Activated CD8-positive, alpha-beta T cell treated with anti-CD3 and anti-CD28 coated beads, Interleukin-2, amount 10 ng/mL, durations not matched to agents 7 days and 5 days (primary cell): ENCODE data around the gene ZFP57. TPM values are rescaled to one million over a fixed set of nuclear protein-coding genes. Genes with fewer than 3 reads are reported as not detected.
"Not testable (repeated sequence)": the region's sequence is repeated elsewhere in the genome, so short reads cannot be mapped to it uniquely, and the experiment has no call there.

Experiments used
- ATAC-seq: fragments of 150-1000 bp; cut with Tn5 transposase; one replicate; pipeline ENCODE4 v1.10.0; 2021; ENCODE audit warnings: moderate library complexity
- CTCF ChIA-PET: fragments of 350-600 bp; sonication (Branson Sonifier 250); formaldehyde crosslinking; loops from one replicate; lab custom pipeline; 2021; ENCODE audit warnings: antibody characterized with exemption; lab: Charles Lee
- POLR2A ChIA-PET: fragments of 350-600 bp; sonication (Branson Sonifier 250); formaldehyde crosslinking; loops from one replicate; lab custom pipeline; 2021; ENCODE audit warnings: antibody characterized with exemption; lab: Charles Lee
- DNase-seq: peaks from one replicate; pipeline ENCODE4 v3.0.0-alpha.2; 2020
- H3K27ac Mint-ChIP-seq: one replicate; pipeline ENCODE4 v1.8.0; 2021; ENCODE audit warnings: mild to moderate bottlenecking, mixed read lengths
- H3K27me3 Mint-ChIP-seq: one replicate; pipeline ENCODE4 v1.8.0; 2021; ENCODE audit warnings: low read depth, mixed read lengths
- H3K36me3 Mint-ChIP-seq: one replicate; pipeline ENCODE4 v1.8.0; 2021; ENCODE audit warnings: low read depth, mixed read lengths
- H3K4me1 Mint-ChIP-seq: one replicate; pipeline ENCODE4 v1.8.0; 2021; ENCODE audit warnings: low read depth, mixed read lengths
- H3K4me3 Mint-ChIP-seq: one replicate; pipeline ENCODE4 v1.8.0; 2021; ENCODE audit warnings: mild to moderate bottlenecking, mixed read lengths
- H3K9me3 Mint-ChIP-seq: one replicate; pipeline ENCODE4 v1.8.0; 2022; ENCODE audit warnings: mixed read lengths; ENCODE audit not compliant: insufficient read depth
- total RNA-seq, 2 experiments: library from RNA; stranded (reverse); gene quantifications; one replicate each; pipeline ENCODE4 v1.2.3, GENCODE V29; 2021

Gene ZFP57
- total RNA-seq, 2 experiments from 2014 or later: not detected

DNA sequence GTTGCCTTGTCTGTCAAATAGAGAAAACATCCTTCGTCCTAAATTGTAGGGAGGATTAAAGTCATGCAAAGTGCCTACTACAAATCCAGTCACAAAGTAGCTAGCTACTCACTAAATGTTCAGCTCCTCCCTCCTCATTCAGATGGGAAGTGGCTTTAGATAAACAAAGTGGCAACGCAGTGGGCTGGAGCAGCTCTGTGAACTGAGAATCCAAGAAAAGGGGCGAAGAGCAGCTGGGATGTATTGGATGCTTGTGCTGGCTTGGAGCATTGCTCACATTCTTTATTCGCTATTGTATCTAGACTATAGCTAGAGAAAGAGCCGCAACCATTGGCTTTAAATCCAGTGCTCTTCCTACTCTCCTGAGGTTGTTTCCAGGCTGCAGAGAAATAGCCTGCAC lies 13.8 kb downstream of the ZFP57 start:
- DNase-seq: no peak
- H3K27me3 Mint-ChIP-seq: peaks cover 23% of the 10 kb centered on the region
- ChIA-PET CTCF (interaction anchor here (0.9 to 4.6 kb wide), 4 partner anchors 17 to 86 kb away, joined by 3 to 115 read pairs (median 3); no protein-coding TSS in a partner anchor), POLR2A (no interaction called here)
- no peaks in the 10 kb centered on the region for H3K9me3 Mint-ChIP-seq
- ATAC-seq: no peak
- H3K27ac Mint-ChIP-seq: no peak overlapping the region
- no peak overlapping the region for H3K4me3 Mint-ChIP-seq
- no peaks in the 10 kb centered on the region for H3K36me3 Mint-ChIP-seq
- no peaks in the 10 kb centered on the region for H3K4me1 Mint-ChIP-seq

DNA sequence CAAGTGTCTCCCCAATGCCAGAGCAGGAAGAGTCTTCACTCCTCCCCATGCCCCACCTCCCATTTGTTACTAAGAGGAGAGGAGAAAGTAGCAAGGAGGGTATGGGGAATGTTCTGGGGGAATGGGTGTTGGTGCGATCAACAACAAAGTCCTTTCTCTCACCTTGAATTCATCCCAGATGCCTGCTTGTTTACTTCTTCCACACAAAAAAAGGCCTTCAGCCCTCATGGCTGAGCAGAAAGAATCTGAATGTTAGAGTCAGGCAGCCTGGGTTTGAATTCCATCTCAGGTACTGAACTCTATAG lies 14.2 kb downstream of the ZFP57 start:
- Mint-ChIP-seq H3K36me3 (no peaks in the 10 kb centered on the region), H3K27me3 (peaks cover 23% of the 10 kb centered on the region), H3K9me3 (no peaks in the 10 kb centered on the region), H3K4me1 (no peaks in the 10 kb centered on the region), H3K4me3 (no peak overlapping the region), H3K27ac (no peak overlapping the region)
- POLR2A ChIA-PET: no interaction called here
- CTCF ChIA-PET: interaction anchor here (0.9 to 4.6 kb wide), 4 partner anchors 16 to 86 kb away, joined by 3 to 115 read pairs (median 3); no protein-coding TSS in a partner anchor
- no peak for DNase-seq
- ATAC-seq: no peak

DNA sequence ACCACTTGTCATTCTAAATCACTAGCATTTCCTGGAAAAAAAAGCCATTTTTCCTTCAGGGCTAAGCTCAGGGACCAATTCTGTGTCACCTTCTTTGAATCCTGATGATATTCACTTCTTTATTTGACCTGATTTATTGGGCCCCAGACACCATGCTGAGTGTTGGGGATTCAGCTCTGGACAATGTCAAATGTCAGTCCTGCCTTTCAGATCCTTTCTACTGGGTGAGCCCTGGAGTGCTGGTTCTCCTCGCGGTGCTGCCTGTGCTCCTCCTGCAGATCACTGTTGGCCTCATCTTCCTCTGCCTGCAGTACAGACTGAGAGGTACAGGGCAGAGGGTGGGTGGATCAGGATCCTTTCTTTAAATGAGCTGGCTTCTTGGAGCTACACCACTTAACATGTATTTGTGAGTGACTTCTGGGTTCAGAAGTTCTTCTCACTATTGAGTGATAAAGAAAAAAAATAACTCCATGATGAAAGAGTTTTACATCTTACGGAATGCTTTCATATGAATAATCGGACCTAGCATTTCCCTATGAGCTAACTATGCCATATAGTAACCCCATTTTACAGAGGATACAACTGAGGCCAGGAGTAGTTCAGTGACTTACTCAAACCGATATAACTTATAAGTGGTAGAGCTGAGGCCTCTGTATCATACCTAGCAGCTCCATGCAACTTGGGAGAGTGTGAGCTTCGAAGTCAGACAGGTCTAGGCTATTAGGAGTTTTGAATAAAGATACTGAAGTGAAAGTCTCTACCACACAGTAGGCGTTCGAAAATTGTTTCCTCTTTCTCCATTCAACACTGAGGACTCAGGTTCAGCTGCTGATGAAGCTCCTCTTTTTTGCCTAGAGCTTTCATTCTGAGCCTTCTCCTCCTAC lies 14.8 kb downstream of the ZFP57 start:
- Mint-ChIP-seq H3K36me3 (no peaks in the 10 kb centered on the region), H3K27ac (no peak overlapping the region), H3K4me3 (no peak overlapping the region), H3K27me3 (peaks cover 22% of the 10 kb centered on the region), H3K9me3 (no peaks in the 10 kb centered on the region), H3K4me1 (no peaks in the 10 kb centered on the region)
- ATAC-seq (no peak), DNase-seq (no peak)
- POLR2A ChIA-PET: no interaction called here
- CTCF ChIA-PET: interaction anchor here (0.9 to 4.6 kb wide), 4 partner anchors 16 to 87 kb away, joined by 3 to 115 read pairs (median 3); no protein-coding TSS in a partner anchor

DNA sequence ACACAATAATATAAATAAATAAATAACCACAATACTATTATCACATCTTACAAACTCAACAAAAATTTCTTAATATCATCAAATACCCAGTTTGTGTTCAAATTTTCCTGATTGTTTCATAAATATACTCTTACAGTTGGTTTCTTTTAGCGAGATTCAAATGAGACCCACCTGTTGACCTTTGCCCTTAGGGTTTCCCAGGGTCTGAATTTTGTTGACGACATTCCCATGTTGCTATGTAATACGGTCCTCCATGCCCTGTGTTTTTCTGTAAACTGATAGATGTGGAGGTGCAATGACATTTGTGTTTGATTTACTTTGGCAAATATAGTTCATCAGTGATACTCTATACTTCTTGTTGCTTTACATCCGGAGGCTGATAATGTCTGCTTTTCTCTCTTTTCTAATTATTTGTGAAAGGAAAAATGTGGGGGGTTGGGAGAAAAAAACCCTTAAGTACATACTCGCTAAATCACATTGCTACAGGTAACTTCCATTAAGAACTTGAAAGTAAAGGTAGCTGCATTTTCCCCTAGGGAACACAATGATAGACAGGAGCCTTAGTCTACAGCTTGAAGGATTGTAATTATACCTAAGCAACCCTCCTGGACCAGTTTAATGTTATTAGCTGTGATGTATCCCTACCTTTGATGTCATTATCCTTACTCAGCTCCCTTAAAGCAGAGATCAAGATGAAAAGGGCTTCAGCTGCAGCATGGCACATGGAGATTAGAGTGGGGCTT lies 17.5 kb downstream of the ZFP57 start:
- no peaks in the 10 kb centered on the region for H3K9me3 Mint-ChIP-seq
- no peak overlapping the region for H3K4me3 Mint-ChIP-seq
- DNase-seq: no peak

DNA sequence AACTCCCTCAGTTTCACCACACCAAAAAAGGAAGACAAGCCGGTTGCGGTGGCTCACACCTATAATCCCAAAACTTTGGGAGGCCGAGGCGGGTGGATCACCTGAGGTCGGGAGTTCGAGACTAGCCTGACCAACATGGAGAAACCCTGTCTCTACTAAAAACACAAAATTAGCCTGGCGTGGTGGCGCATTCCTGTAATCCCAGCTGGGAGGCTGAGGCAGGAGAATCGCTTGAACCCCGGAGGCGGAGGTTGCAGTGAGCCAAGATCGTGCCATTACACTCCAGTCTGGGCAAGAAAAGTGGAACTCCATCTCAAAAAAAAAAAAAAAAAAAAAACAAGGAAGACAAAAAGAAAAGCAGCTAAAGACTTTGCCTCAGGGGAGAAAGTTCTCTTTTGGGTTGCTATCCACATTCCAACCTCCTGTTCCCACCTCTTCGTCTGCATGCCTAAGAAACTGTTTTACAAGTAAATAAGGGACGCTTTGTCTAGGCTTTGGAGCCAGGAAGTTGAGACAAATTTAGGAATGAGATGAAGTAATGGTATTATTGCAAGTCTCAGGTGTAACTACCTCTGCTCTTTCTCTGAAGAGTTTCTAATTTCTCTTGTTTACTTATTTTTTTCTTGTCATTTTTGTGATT lies 19.3 kb downstream of the ZFP57 start:
- ATAC-seq, H3K27ac Mint-ChIP-seq, H3K9me3 Mint-ChIP-seq, DNase-seq, POLR2A ChIA-PET, H3K4me1 Mint-ChIP-seq, H3K36me3 Mint-ChIP-seq, H3K4me3 Mint-ChIP-seq: not testable (repeated sequence)
- peaks cover 20% of the 10 kb centered on the region for H3K27me3 Mint-ChIP-seq
- CTCF ChIA-PET: interaction anchor here (1.2 to 1.5 kb wide), 2 partner anchors 8 to 12 kb away, joined by 6 to 7 read pairs; no protein-coding TSS in a partner anchor

More for the DNA sequence above, 17.5 kb downstream of the ZFP57 start:
- POLR2A ChIA-PET: no interaction called here
- Mint-ChIP-seq H3K27me3 (peaks cover 25% of the 10 kb centered on the region), H3K36me3 (no peaks in the 10 kb centered on the region), H3K27ac (no peak overlapping the region), H3K4me1 (no peaks in the 10 kb centered on the region)
- CTCF ChIA-PET: interaction anchor here (4.6 kb wide), 1 partner anchor 13 kb away, joined by 115 read pairs; no protein-coding TSS in a partner anchor
- no peak for ATAC-seq

DNA sequence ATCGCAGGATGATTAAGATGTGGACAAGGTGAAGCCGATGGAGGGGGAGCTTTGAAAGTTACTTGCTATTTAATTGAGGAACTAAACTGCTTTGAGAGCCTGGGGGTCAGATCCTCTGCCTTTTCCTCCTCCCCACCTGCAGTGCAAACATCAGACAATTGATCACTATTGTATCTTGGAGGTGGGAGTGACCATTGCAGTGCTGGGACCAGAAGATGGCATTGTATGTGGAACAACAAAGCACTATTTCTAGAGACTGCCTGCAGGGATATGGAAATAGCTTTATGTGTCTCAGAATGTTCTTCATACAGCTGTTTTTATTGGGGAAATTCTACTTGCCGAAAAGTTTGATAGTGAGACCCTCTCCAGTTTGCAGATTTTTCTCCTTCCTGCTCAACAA lies 19.9 kb downstream of the ZFP57 start:
- no peak overlapping the region for H3K27ac Mint-ChIP-seq
- H3K36me3 Mint-ChIP-seq: no peaks in the 10 kb centered on the region
- H3K4me3 Mint-ChIP-seq: no peak overlapping the region
- DNase-seq (no peak), ATAC-seq (no peak)
- H3K9me3 Mint-ChIP-seq: no peaks in the 10 kb centered on the region
- peaks cover 24% of the 10 kb centered on the region for H3K27me3 Mint-ChIP-seq
- no peaks in the 10 kb centered on the region for H3K4me1 Mint-ChIP-seq
- ChIA-PET CTCF (interaction anchor here (1.2 to 1.5 kb wide), 2 partner anchors 8 to 11 kb away, joined by 6 to 7 read pairs; no protein-coding TSS in a partner anchor), POLR2A (no interaction called here)

DNA sequence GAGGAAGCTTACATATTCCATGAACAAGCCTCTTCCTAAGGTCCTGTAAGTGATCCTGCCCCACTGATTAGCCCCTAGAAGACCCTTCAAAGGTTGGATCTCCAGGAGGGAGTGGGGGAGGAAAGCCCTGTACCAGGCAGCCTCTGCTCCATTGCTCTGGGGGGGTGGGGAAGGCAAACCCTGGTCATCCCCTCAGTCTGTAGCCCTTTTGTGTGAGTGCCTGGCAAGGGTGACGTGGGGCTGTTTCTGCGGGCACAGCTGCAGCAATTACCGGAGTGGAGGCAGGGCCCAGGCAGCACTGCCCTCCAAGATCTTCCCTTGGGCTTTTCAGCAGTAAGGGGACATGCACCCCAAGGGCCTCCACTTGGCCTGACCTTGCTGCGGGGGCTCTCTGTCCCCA lies 24.2 kb downstream of the ZFP57 start, which contains the start of gene MOG:
TSS of gene MOG (plus strand) at position 295 of the 400 bp plus-strand sequence. CDS start 118 bp downstream, outside the sequence.
- ChIA-PET POLR2A (interaction anchor here (0.6 kb wide), 1 partner anchor 745 kb away, joined by 3 read pairs; no protein-coding TSS in a partner anchor), CTCF (no interaction called here)
- Mint-ChIP-seq H3K36me3 (no peaks in the 10 kb centered on the region), H3K27me3 (peaks cover 25% of the 10 kb centered on the region), H3K9me3 (no peaks in the 10 kb centered on the region), H3K4me3 (no peak within 1 kb of the TSS), H3K27ac (no peak within 1 kb of the TSS), H3K4me1 (no peaks in the 10 kb centered on the region)
- ATAC-seq (no peak), DNase-seq (no peak)

DNA sequence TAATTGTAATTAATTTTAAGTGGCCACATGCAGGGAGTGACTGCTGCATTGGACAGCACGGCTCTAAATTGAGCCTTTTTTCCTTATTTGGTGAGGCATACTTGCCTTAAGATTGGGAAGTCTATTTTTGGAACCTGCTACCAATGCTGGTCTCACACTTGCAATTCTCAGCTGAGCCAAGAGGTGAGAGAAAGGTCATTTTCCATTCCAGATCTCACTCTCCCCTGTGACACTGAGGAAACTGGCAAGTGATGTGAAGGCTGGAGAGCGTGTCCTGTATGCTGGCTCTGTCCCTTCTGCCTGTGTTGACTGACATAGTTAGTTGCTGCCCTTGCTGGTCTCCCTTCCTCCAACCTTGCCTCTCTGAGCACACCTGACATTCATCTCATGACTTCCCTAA lies 24.8 kb downstream of the ZFP57 start:
- Mint-ChIP-seq H3K9me3 (no peaks in the 10 kb centered on the region), H3K27me3 (peaks cover 22% of the 10 kb centered on the region), H3K36me3 (no peaks in the 10 kb centered on the region), H3K27ac (no peak overlapping the region), H3K4me1 (peaks cover 2% of the 10 kb centered on the region), H3K4me3 (no peak overlapping the region)
- ATAC-seq: no peak
- DNase-seq: no peak
- CTCF ChIA-PET: no interaction called here
- POLR2A ChIA-PET: interaction anchor here (0.6 kb wide), 1 partner anchor 745 kb away, joined by 3 read pairs; no protein-coding TSS in a partner anchor

DNA sequence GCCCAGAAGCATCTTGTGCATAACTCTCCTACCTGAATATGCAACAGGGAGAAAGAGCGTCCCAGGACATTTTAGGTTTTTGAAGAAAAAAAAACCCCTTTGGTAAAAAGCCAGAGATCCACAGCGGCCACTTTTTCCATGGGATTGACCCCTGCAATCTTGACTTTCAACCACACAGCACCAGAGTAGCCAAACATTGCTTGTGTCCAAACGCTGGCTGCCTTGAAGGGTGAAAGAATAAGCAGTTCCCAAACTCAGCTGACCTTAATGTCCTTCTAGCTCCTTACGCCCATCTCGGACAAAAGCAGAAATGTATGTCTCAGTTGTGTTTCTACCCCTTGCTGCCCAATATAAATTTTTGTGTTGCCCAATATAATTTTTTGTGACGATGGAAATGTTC lies 25.3 kb downstream of the ZFP57 start:
- ChIA-PET CTCF (interaction anchor here (2.7 to 9.8 kb wide), 3 partner anchors 10 to 179 kb away, joined by 12 to 115 read pairs (median 22); no protein-coding TSS in a partner anchor), POLR2A (no interaction called here)
- Mint-ChIP-seq H3K27me3 (peaks cover 17% of the 10 kb centered on the region), H3K4me1 (peaks cover 2% of the 10 kb centered on the region), H3K4me3 (no peak overlapping the region), H3K27ac (no peak overlapping the region), H3K36me3 (no peaks in the 10 kb centered on the region), H3K9me3 (no peaks in the 10 kb centered on the region)
- ATAC-seq (no peak), DNase-seq (no peak)

DNA sequence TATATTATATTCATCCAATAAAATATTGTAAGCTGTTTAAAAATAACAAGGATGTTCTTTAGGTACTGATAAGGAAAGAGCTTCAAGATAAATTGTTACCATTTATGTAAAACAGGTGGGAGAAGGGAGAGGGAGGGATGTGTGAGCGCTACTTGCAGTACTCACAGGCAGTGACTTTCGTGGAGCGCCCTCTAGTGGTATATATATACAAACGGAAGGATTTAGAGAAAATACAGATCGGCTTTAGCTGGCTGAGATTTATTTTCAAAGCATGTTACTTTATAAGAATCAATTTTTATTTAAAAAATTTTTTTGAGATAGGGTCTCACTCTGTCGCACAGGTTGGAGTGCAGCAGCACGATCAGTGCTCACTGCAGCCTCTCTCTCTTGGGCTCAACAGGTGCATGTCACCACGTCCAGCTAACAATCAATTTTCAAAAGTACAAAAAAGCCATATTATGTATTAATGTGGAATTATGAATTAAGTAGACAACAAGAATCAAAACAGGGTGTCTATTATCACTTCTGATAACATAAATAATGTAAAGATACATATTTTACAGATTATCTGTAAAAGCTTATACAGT lies 27.4 kb downstream of the ZFP57 start:
- no peaks in the 10 kb centered on the region for H3K9me3 Mint-ChIP-seq
- peaks cover 14% of the 10 kb centered on the region for H3K4me1 Mint-ChIP-seq
- H3K27ac Mint-ChIP-seq: no peak overlapping the region
- H3K27me3 Mint-ChIP-seq: peaks cover 16% of the 10 kb centered on the region
- H3K4me3 Mint-ChIP-seq: no peak overlapping the region
- POLR2A ChIA-PET: no interaction called here
- CTCF ChIA-PET: interaction anchor here (0.6 to 9.8 kb wide), 56 partner anchors 8 to 606 kb away, joined by 3 to 119 read pairs (median 6); partner anchors contain the start of genes GABBR1, POLR1H and UBD
- H3K36me3 Mint-ChIP-seq: no peaks in the 10 kb centered on the region
- no peak for ATAC-seq
- DNase-seq: peak; percentile 65

DNA sequence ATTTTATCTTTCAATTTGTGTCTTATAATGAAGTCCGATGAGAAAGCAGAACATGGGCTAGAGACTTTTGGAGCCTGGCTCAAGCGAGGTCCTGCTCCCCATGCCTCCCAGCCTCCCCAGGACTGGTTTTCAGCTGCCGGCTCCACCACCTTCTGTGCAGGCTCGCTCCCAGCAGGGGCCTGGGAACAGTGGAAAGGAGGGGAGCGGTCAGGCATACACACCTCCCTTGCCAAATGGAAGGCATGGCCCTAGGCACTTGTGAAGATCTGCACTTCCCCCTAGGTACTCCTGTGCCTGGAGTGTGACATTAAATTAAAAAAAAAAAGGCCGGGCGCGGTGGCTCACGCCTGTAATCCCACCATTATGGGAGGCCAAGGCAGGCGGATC lies 28.8 kb downstream of the ZFP57 start:
- Mint-ChIP-seq H3K36me3 (no peaks in the 10 kb centered on the region), H3K4me3 (no peak overlapping the region), H3K4me1 (peaks cover 14% of the 10 kb centered on the region), H3K27me3 (peaks cover 9% of the 10 kb centered on the region), H3K9me3 (no peaks in the 10 kb centered on the region), H3K27ac (no peak overlapping the region)
- ATAC-seq (no peak), DNase-seq (no peak)
- ChIA-PET CTCF (interaction anchor here (1.1 to 9.8 kb wide), 12 partner anchors 10 to 607 kb away, joined by 3 to 119 read pairs (median 15); partner anchors contain the start of gene POLR1H), POLR2A (no interaction called here)
